Stimulated activated CD4-positive, alpha-beta T cell treated with anti-CD3 and anti-CD28 coated beads, Interleukin-4, amount 100 ng/mL, for 48 hours (primary cell): ENCODE measurements around the gene CLEC10A.
A peak's percentile ranks its signal among the peaks of the same experiment; 100 is the strongest.

Experiments used
- DNase-seq, 2 donors: peaks; one replicate each; pipeline ENCODE4 v3.0.0-alpha.2; 2020; ENCODE audit warnings: low read depth in 2 of 2

Gene CLEC10A

DNA sequence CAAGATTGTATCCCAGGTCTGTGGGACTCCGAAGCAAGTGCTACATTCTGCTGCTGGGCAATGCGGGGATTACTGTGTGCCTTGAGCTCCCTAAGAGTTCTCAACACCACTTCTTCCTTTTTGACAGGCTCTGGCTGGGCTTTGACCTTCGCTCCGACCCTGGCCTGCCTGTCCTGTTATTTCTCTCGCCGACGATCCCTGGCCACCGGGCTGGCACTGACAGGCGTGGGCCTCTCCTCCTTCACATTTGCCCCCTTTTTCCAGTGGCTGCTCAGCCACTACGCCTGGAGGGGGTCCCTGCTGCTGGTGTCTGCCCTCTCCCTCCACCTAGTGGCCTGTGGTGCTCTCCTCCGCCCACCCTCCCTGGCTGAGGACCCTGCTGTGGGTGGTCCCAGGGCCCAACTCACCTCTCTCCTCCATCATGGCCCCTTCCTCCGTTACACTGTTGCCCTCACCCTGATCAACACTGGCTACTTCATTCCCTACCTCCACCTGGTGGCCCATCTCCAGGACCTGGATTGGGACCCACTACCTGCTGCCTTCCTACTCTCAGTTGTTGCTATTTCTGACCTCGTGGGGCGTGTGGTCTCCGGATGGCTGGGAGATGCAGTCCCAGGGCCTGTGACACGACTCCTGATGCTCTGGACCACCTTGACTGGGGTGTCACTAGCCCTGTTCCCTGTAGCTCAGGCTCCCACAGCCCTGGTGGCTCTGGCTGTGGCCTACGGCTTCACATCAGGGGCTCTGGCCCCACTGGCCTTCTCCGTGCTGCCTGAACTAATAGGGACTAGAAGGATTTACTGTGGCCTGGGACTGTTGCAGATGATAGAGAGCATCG, 41.8 kb downstream of the CLEC10A start:
- DNase-seq = no peak

DNA sequence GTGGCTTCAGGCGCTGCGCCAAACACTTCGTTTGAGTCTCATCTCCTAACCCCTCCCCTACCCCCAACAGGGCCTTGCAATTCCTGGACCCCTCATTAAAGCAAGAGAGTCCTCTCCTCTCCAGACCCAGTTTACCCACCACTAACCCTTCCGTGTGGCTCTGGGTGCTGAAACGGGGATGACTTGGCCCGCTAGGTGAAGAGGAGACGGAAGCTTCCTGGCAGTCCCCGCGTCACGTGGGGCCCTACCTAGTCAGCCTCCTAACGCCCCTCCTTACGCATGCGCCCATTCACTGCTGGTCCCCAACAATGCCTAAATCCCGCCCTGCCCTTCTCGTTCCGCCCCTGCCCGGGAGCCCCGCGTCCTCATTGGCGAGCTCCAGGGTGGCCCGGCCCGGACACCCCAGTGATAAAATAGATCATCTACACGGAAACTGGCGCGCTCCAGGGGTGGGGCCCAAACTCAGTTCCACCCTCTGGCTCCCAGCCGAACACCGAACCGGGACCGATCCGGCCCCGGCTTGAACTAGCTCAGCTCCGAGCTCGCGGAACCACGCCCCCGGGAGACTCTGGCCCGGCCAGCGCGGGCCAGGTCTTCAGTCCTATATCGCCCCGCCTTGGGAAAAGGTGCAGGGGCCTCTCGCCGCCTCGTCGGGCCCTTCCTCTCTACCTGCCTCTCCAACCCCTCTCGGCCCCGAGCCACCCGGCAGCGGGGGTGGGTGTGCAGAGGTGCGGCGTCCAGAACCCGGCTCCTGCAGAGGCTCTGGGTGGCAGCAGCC, 44.3 kb downstream of the CLEC10A start, which contains the start of gene SLC16A13:
Gene SLC16A13, plus strand, starts transcription at position 425 of the 778 bp plus-strand sequence. CDS start 368 bp downstream, outside the sequence.
- DNase-seq = peak; percentile 96 to 99

DNA sequence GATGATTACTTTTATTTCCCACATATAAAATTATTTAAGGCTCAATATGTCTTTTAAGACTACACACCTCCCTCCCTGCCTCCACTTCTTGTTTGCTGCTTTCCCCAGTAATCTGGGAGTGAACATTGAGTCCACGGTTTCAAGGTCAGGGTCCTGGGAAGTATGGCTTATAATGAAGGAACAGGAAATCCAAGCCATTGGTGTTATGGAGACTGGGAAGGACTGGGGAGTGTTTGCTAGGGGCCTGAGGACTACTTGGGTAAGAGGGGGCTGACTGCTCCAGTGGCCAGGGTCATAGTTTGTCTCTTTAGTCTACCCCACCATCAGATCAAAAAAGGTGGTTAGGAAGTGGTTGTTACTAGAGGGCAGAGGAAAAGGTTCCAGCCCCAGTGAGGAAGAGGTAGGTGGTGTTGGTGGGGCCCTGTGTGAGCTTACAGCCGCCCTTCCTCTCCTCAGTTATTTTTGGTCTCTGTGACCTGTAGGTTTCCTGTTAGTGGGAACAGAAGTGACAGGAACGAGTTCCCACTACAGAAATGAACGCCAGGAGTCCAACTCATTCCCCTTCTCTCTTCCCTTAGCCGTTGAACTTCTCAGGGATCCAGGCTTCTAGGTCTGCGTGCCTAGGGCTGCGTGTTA, 45.0 kb downstream of the CLEC10A start:
- no peak for DNase-seq

DNA sequence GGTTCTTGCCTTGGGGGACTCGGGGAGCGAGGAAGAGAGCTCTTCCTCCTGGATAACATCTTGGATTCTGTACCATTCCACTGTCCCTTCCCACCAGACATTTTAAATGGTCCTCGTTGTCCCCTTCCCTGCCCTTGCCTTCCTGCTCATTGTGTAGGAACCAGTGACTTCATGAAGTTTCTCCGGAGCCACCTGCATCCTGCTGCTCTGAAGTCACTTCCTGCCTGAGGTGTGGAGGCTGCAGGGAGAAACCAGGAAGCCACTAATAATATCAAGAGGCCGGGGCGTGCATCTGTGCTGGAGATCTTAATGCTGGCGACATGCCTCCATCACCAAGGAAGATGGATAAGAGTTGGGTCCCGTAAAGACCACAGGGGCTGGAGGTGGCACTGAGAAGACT, 50.4 kb downstream of the CLEC10A start:
- DNase-seq = no peak

DNA sequence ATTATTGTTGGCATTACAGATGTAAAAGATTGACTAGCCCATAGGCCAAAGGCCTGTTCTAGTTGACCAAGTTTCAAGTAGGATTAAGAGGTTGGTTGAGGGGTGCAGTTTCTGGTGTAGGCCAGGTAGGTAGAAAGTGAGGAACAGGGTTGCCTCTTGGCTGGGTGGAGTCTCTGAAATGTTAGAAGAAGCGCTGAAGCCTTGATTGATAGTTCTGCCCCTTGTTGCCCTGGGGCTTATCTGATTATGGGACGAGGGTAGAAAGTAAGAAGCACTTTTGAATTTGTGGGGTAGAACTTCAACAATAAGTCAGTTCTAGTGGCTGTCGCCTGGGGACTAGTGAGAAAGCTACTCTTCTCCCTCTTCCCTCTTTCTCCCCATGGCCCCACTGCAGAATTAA, 51.0 kb downstream of the CLEC10A start:
- DNase-seq = no peak

DNA sequence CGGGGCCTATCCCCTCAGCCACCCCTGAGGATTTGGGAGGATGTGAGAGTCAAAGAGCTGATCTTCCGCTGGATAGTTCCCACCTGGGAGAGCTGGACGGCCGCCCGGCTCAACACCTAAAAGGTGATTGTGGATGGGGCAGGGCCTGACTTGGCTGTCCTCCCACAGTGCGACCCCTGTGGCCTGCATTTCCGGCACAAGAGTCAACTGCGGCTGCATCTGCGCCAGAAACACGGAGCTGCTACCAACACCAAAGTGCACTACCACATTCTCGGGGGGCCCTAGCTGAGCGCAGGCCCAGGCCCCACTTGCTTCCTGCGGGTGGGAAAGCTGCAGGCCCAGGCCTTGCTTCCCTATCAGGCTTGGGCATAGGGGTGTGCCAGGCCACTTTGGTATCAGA, 52.7 kb downstream of the CLEC10A start:
- DNase-seq = no peak

DNA sequence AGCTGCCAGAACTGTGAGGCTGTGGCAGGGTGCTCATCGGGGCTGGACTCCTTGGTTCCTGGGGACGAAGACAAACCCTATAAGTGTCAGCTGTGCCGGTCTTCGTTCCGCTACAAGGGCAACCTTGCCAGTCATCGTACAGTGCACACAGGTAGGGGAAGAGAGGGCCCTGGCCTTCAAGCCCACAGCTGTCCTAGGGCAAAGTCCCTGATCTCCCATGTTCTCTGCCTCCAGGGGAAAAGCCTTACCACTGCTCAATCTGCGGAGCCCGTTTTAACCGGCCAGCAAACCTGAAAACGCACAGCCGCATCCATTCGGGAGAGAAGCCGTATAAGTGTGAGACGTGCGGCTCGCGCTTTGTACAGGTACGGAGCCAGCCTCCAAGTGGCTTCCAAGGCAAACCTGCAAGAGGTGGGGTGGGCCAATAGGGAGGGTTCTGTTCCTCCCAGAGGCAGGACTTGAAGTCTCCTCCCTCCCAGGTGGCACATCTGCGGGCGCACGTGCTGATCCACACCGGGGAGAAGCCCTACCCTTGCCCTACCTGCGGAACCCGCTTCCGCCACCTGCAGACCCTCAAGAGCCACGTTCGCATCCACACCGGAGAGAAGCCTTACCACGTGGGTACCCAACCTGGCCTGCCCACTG, 53.5 kb downstream of the CLEC10A start:
- no peak for DNase-seq

DNA sequence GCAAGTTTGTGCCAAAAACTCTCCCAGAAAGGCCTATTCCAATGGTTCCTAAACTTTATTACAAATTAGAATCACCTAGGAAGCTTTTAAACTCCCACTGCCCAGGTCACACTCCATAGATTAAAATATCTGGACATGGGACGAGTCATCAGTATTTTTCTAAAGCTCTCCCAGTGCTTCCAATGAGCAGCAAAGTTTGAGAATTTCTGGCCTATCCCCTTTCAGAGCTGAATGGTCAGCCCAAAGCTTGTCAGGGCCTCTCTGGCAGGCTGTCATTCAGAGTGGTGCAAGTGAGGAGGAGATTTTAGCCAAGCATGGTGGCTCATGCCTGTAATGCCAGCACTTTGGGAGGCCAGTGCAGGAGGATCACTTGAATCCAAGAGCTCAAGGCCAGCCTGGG, 54.8 kb downstream of the CLEC10A start:
- no peak for DNase-seq
